ENCODE results near the gene GCKR. TPM values are rescaled to one million over a fixed set of nuclear protein-coding genes. Genes with fewer than 3 reads are reported as not detected.
"Not testable (repeated sequence)": the region's sequence is repeated elsewhere in the genome, so short reads cannot be mapped to it uniquely, and the experiment has no call there.

Gene GCKR
- total RNA-seq, 1 donor from 2014 or later, result not detected

DNA sequence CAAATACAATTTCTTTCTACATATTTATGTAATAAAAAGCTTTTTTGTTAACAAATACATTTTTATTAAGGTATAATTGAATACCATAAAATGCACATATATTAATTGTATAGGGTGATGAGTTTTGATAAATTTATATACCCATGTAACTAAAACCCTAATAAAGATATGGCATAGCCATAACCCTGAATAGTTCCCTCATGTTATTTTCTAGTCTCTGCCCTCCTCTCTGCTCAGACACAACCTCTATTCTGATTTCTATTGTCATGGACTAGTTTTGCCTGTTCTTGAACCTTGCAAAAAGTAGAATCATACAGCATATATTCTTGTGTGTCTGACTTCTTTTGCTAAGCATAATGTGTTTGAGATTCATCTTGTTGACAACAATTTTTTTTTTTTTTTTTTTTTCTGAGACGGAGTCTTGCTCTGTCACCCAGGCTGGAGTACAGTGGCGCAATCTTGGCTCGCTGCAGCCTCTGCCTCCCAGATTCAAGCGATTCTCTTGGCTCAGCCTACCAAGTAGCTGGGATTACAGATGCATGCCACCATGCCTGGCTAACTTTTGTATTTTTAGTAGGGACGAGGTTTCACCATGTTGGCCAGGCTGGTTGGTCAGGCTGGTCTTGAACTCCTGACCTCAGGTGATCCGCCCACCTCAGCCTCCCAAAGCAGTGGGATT, 47.6 kb downstream of the GCKR start:
- H3K9me3 Mint-ChIP-seq (ENCODE audit: unreplicated experiment), result peaks cover 6% of the 10 kb centered on the region
- no peaks in the 10 kb centered on the region for H3K27me3 Mint-ChIP-seq (ENCODE audit: unreplicated experiment)
- H3K36me3 Mint-ChIP-seq (ENCODE audit: unreplicated experiment), result no peaks in the 10 kb centered on the region
- H3K27ac Mint-ChIP-seq (ENCODE audit: unreplicated experiment), result no peak overlapping the region
- H3K4me1 Mint-ChIP-seq (ENCODE audit: unreplicated experiment), result no peaks in the 10 kb centered on the region
- TF ChIP-seq, protein P1, sequence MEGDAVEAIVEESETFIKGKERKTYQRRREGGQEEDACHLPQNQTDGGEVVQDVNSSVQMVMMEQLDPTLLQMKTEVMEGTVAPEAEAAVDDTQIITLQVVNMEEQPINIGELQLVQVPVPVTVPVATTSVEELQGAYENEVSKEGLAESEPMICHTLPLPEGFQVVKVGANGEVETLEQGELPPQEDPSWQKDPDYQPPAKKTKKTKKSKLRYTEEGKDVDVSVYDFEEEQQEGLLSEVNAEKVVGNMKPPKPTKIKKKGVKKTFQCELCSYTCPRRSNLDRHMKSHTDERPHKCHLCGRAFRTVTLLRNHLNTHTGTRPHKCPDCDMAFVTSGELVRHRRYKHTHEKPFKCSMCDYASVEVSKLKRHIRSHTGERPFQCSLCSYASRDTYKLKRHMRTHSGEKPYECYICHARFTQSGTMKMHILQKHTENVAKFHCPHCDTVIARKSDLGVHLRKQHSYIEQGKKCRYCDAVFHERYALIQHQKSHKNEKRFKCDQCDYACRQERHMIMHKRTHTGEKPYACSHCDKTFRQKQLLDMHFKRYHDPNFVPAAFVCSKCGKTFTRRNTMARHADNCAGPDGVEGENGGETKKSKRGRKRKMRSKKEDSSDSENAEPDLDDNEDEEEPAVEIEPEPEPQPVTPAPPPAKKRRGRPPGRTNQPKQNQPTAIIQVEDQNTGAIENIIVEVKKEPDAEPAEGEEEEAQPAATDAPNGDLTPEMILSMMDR (IDR thresholded peaks at IDR 0.05), result no peak
- no peak for DNase-seq (ENCODE audit: extremely low spot score, unreplicated experiment)
- H3K4me3 Mint-ChIP-seq (ENCODE audit: unreplicated experiment), result no peak overlapping the region

DNA sequence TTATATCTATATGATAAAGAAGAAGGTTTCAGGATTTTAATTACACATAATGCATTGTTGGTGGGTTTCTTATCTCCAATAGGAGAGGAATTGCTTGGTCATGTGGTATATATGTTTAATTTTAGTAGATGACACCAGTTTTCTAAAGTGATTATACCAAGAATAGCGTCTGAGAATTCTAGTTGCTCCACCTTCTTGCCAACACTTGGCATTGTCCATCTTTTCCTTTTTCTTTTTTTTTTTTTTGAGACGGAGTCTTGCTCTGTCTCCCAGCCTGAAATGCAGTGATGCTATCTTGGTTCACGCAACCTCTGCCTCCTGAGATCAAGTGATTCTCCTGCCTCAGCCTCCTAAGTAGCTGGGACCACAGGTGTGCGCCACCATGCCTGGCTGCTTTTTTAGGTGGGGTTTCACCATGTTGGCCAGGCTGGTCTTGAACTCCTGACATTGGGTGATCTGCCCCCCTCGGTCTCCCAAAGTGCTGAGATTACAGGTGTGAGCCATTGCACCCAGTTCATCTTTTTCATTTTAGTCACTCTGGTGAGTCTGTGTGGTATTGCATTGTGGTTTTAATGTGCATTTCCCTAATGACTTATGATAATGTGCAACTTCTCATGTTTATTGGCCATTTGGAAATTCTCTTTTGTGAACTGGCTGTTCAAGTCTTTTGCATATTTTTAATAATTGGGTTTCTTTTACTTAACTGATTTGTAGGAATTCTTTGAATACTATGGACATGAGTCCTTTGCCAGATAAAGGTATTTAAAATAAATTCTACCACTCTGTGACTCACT, 48.9 kb downstream of the GCKR start:
- Mint-ChIP-seq H3K4me1 (ENCODE audit: unreplicated experiment) (no peaks in the 10 kb centered on the region), H3K27ac (ENCODE audit: unreplicated experiment) (no peak overlapping the region), H3K27me3 (ENCODE audit: unreplicated experiment) (peaks cover 3% of the 10 kb centered on the region), H3K4me3 (ENCODE audit: unreplicated experiment) (no peak overlapping the region), H3K36me3 (ENCODE audit: unreplicated experiment) (no peaks in the 10 kb centered on the region), H3K9me3 (ENCODE audit: unreplicated experiment) (peaks cover 6% of the 10 kb centered on the region)
- DNase-seq (ENCODE audit: extremely low spot score, unreplicated experiment), result no peak
- TF ChIP-seq, protein P1 (IDR thresholded peaks at IDR 0.05), result no peak

DNA sequence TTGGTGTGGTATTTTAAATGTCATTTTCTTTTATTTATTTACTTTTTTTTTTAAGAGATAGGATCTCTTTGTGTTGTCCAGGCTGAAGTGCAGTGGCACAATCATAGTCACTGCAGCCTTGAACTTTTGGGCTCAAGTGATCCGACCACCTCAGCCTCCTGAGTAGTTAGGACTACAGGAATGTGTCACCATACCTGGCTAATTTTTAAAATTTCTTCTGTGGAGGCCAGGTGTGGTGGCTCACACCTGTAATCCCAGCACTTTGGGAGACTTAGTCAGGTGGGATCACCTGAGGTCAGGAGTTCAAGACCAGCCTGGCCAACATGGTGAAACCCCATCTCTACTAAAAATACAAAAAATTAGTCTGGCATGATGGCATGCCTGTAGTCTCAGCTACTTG, 52.7 kb downstream of the GCKR start:
- peaks cover 6% of the 10 kb centered on the region for H3K9me3 Mint-ChIP-seq (ENCODE audit: unreplicated experiment)
- TF ChIP-seq, protein P1 (IDR thresholded peaks at IDR 0.05), result no peak
- H3K4me1 Mint-ChIP-seq (ENCODE audit: unreplicated experiment), result no peaks in the 10 kb centered on the region
- DNase-seq (ENCODE audit: extremely low spot score, unreplicated experiment), result no peak
- no peaks in the 10 kb centered on the region for H3K36me3 Mint-ChIP-seq (ENCODE audit: unreplicated experiment)
- H3K27me3 Mint-ChIP-seq (ENCODE audit: unreplicated experiment), result peaks cover 35% of the 10 kb centered on the region
- H3K27ac Mint-ChIP-seq (ENCODE audit: unreplicated experiment), result no peak overlapping the region
- H3K4me3 Mint-ChIP-seq (ENCODE audit: unreplicated experiment), result no peak overlapping the region

DNA sequence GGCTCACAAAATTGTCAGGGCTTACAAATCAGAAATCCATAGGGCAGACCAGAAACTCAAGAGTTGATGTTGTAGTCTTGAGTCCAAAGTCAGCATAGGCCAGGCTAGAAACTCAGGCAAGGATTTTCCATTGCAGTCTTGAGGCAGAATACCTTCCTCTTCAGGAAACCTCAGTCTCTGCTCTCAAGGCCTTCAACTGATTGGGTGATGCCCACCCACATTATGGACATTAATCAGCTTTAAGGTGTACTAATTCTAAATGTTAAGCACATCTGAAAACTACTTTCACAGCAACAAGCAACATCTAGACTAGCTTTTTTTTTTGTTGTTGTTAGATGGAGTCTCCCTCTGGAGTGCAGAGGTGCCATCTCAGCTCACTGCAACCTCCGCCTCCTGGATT, 54.9 kb downstream of the GCKR start:
- H3K27me3 Mint-ChIP-seq (ENCODE audit: unreplicated experiment), result peaks cover 54% of the 10 kb centered on the region
- H3K36me3 Mint-ChIP-seq (ENCODE audit: unreplicated experiment), result peaks cover 2% of the 10 kb centered on the region
- DNase-seq (ENCODE audit: extremely low spot score, unreplicated experiment), result no peak
- no peaks in the 10 kb centered on the region for H3K4me1 Mint-ChIP-seq (ENCODE audit: unreplicated experiment)
- H3K9me3 Mint-ChIP-seq (ENCODE audit: unreplicated experiment), result peaks cover 3% of the 10 kb centered on the region
- H3K4me3 Mint-ChIP-seq (ENCODE audit: unreplicated experiment), result no peak overlapping the region
- TF ChIP-seq, protein P1 (IDR thresholded peaks at IDR 0.05), result no peak
- H3K27ac Mint-ChIP-seq (ENCODE audit: unreplicated experiment), result no peak overlapping the region

DNA sequence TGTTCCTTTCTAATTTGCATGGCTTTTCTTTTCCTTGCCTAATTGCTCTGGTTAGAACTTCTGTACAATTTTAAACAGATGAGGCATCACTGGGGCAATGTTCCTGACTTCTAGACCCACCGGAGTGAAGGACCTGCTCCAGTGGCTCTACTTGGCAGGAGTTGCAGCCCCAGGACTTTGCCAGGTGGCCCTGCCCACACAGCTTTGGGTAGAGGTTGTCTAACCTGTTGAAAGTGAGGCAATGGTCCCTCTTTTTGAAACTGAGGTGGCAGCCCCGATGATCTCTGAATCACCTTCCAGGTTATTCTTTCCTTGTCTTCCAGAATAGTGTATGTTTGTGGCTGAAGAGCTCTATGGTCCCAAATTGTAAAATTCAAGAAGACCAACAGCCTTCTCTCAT, 56.3 kb downstream of the GCKR start:
- Mint-ChIP-seq H3K27me3 (ENCODE audit: unreplicated experiment) (peaks cover 54% of the 10 kb centered on the region), H3K4me1 (ENCODE audit: unreplicated experiment) (no peaks in the 10 kb centered on the region), H3K27ac (ENCODE audit: unreplicated experiment) (no peak overlapping the region), H3K4me3 (ENCODE audit: unreplicated experiment) (no peak overlapping the region), H3K36me3 (ENCODE audit: unreplicated experiment) (peaks cover 2% of the 10 kb centered on the region), H3K9me3 (ENCODE audit: unreplicated experiment) (peaks cover 3% of the 10 kb centered on the region)
- TF ChIP-seq, protein P1 (IDR thresholded peaks at IDR 0.05), result no peak
- DNase-seq (ENCODE audit: extremely low spot score, unreplicated experiment), result no peak

DNA sequence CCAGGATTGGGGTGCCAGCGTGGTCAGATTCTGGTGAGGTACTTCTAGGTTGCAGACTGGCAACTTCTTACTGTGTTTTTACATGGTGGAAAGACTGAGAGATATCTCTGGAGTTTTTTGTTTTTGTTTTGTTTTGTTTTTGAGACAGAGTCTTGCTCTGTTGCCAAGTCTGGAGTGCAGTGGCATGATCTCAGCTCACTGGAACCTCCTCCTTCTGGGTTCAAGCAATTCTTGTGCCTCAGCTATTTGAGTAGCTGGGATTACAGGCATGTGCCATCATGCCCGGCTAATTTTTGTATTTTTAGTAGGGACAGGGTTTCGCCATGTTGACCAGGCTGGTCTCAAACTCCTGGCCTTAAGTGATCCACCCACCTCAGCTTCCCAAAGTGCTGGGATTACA, 57.8 kb downstream of the GCKR start:
- not testable (repeated sequence) for H3K4me3 Mint-ChIP-seq (ENCODE audit: unreplicated experiment); H3K4me1 Mint-ChIP-seq (ENCODE audit: unreplicated experiment); H3K27ac Mint-ChIP-seq (ENCODE audit: unreplicated experiment); H3K36me3 Mint-ChIP-seq (ENCODE audit: unreplicated experiment); H3K9me3 Mint-ChIP-seq (ENCODE audit: unreplicated experiment); DNase-seq (ENCODE audit: extremely low spot score, unreplicated experiment)
- H3K27me3 Mint-ChIP-seq (ENCODE audit: unreplicated experiment), result peaks cover 56% of the 10 kb centered on the region

Measured in osteocyte (in vitro differentiated cells).